Urinary bladder (tissue), 4 donors: ENCODE data around the gene SLC2A9. TPM values are rescaled to one million over a fixed set of nuclear protein-coding genes. Genes with fewer than 3 reads are reported as not detected.
"Not testable (repeated sequence)": the region's sequence is repeated elsewhere in the genome, so short reads cannot be mapped to it uniquely, and the experiment has no call there.

Experiments used
- DNase-seq: peaks from one replicate; pipeline ENCODE4 v3.0.0-alpha.2; 2015; ENCODE audit errors: extremely low spot score
- H3K27ac ChIP-seq: one replicate; pipeline ENCODE4 v1.5.1; 2013; ENCODE audit warnings: low read depth, mild to moderate bottlenecking, moderate library complexity
- H3K36me3 ChIP-seq: one replicate; pipeline ENCODE4 v1.6.1; 2013; ENCODE audit warnings: mild to moderate bottlenecking, moderate library complexity; ENCODE audit not compliant: insufficient read depth
- H3K4me1 ChIP-seq: one replicate; pipeline ENCODE4 v1.6.1; 2013; ENCODE audit warnings: mild to moderate bottlenecking, moderate library complexity; ENCODE audit not compliant: insufficient read depth
- H3K4me3 ChIP-seq: one replicate; pipeline ENCODE4 v1.5.1; 2013; ENCODE audit warnings: low read depth, low read length
- WGBS: extraction: QIAGEN DNeasy Blood & Tissue Kit; methylation state at CpG from one replicate; pipeline ENCODE4 v1.1.7; 2013; 5-methylcytosine and 5-hydroxymethylcytosine counted together
- polyA plus RNA-seq: library from polyadenylated mRNA; stranded (reverse); fragments of 200-250 nt; gene quantifications from one replicate; pipeline ENCODE4 v1.2.3, GENCODE V29; 2013
- total RNA-seq: library from RNA; depleted of rRNA; stranded (reverse); fragments of >200 nt; gene quantifications from one replicate; pipeline ENCODE4 v1.2.3, GENCODE V29; 2014
- donor health status: healthy with polysubstance abuse.
- donor health status: healthy.

The SLC2A9 gene
- total and polyA plus RNA-seq, 2 donors: 7.6 to 10.4 TPM

GRCh38 chr4:9988363-9988749 is 32.9 kb downstream of the SLC2A9 start:
- no peak for DNase-seq
- 32% methylated on average over 1 of the region's 1 CpG for WGBS
- Histone ChIP-seq H3K4me1 (no peaks in the 10 kb centered on the region), H3K36me3 (no peaks in the 10 kb centered on the region), H3K4me3 (no peak overlapping the region), H3K27ac (no peak overlapping the region)

GRCh38 chr4:9987749-9988362 is 33.4 kb downstream of the SLC2A9 start:
- Histone ChIP-seq H3K27ac (no peak overlapping the region), H3K36me3 (no peaks in the 10 kb centered on the region), H3K4me3 (no peak overlapping the region), H3K4me1 (no peaks in the 10 kb centered on the region)
- WGBS: 95% methylated on average over 5 of the region's 5 CpGs
- DNase-seq: no peak

- no peak overlapping the region for H3K27ac ChIP-seq
- no peak overlapping the region for H3K4me3 ChIP-seq
- no peaks in the 10 kb centered on the region for H3K36me3 ChIP-seq
- no peaks in the 10 kb centered on the region for H3K4me1 ChIP-seq
- 94% methylated on average over 7 of the region's 7 CpGs for WGBS
- DNase-seq: no peak
Observed at GRCh38 chr4:9984621-9985020, 36.7 kb downstream of the SLC2A9 start.

GRCh38 chr4:9983211-9983610 is 38.1 kb downstream of the SLC2A9 start:
- Histone ChIP-seq H3K36me3 (no peaks in the 10 kb centered on the region), H3K4me1 (no peaks in the 10 kb centered on the region), H3K4me3 (no peak overlapping the region), H3K27ac (no peak overlapping the region)
- DNase-seq: no peak
- 90% methylated on average over 6 of the region's 6 CpGs for WGBS

- not testable (repeated sequence) for H3K4me3 ChIP-seq, H3K27ac ChIP-seq, H3K36me3 ChIP-seq, DNase-seq, H3K4me1 ChIP-seq
- 97% methylated on average over 14 of the region's 14 CpGs for WGBS
Observed at GRCh38 chr4:9981899-9982298, 39.4 kb downstream of the SLC2A9 start.

GRCh38 chr4:9980898-9981297 is 40.4 kb downstream of the SLC2A9 start:
- no peak overlapping the region for H3K4me3 ChIP-seq
- H3K4me1 ChIP-seq: no peaks in the 10 kb centered on the region
- no peak for DNase-seq
- no peak overlapping the region for H3K27ac ChIP-seq
- 97% methylated on average over 5 of the region's 5 CpGs for WGBS
- no peaks in the 10 kb centered on the region for H3K36me3 ChIP-seq

- Histone ChIP-seq H3K4me1 (no peaks in the 10 kb centered on the region), H3K27ac (no peak overlapping the region), H3K36me3 (no peaks in the 10 kb centered on the region), H3K4me3 (no peak overlapping the region)
- 62% methylated on average over 10 of the region's 10 CpGs for WGBS
- no peak for DNase-seq
Observed at GRCh38 chr4:9979101-9979701, 42.1 kb downstream of the SLC2A9 start.

GRCh38 chr4:9977518-9978031 is 43.7 kb downstream of the SLC2A9 start:
- no peak overlapping the region for H3K4me3 ChIP-seq
- no peak overlapping the region for H3K27ac ChIP-seq
- H3K4me1 ChIP-seq: no peaks in the 10 kb centered on the region
- no peak for DNase-seq
- whole genome bisulfite sequencing: 82% methylated on average over 11 of the region's 11 CpGs
- H3K36me3 ChIP-seq: no peaks in the 10 kb centered on the region

GRCh38 chr4:9976781-9977180 is 44.5 kb downstream of the SLC2A9 start:
- Histone ChIP-seq H3K27ac (no peak overlapping the region), H3K4me3 (no peak overlapping the region), H3K36me3 (no peaks in the 10 kb centered on the region), H3K4me1 (no peaks in the 10 kb centered on the region)
- no peak for DNase-seq
- WGBS: 88% methylated on average over 2 of the region's 2 CpGs

- DNase-seq: no peak
- Histone ChIP-seq H3K27ac (no peak overlapping the region), H3K36me3 (no peaks in the 10 kb centered on the region), H3K4me1 (no peaks in the 10 kb centered on the region), H3K4me3 (no peak overlapping the region)
- WGBS: 91% methylated on average over 1 of the region's 1 CpG
Observed at GRCh38 chr4:9976293-9976692, 45.0 kb downstream of the SLC2A9 start.

GRCh38 chr4:9971711-9972110 is 49.6 kb downstream of the SLC2A9 start:
- H3K36me3 ChIP-seq: no peaks in the 10 kb centered on the region
- no peaks in the 10 kb centered on the region for H3K4me1 ChIP-seq
- H3K27ac ChIP-seq: no peak overlapping the region
- WGBS: 86% methylated on average over 3 of the region's 3 CpGs
- no peak for DNase-seq
- no peak overlapping the region for H3K4me3 ChIP-seq

- Histone ChIP-seq H3K36me3 (no peaks in the 10 kb centered on the region), H3K4me1 (no peaks in the 10 kb centered on the region), H3K4me3 (no peak overlapping the region), H3K27ac (no peak overlapping the region)
- no peak for DNase-seq
- 95% methylated on average over 6 of the region's 6 CpGs for WGBS
Observed at GRCh38 chr4:9970399-9971011, 50.8 kb downstream of the SLC2A9 start.

GRCh38 chr4:9969526-9970398 is 51.5 kb downstream of the SLC2A9 start:
- H3K36me3 ChIP-seq: no peaks in the 10 kb centered on the region
- WGBS: 90% methylated on average over 7 of the region's 7 CpGs
- H3K27ac ChIP-seq: no peak overlapping the region
- H3K4me1 ChIP-seq: no peaks in the 10 kb centered on the region
- no peak for DNase-seq
- H3K4me3 ChIP-seq: no peak overlapping the region
